SKM-1 treated with dmso at 0.1 percent for 144 hours (cell line): ENCODE results near the gene HIVEP3.

Experiments used
- DNase-seq: peaks from one replicate; lab custom pipeline; 2025; ENCODE audit not compliant: unreplicated experiment; lab: John Stamatoyannopoulos, UW

The HIVEP3 gene

DNA sequence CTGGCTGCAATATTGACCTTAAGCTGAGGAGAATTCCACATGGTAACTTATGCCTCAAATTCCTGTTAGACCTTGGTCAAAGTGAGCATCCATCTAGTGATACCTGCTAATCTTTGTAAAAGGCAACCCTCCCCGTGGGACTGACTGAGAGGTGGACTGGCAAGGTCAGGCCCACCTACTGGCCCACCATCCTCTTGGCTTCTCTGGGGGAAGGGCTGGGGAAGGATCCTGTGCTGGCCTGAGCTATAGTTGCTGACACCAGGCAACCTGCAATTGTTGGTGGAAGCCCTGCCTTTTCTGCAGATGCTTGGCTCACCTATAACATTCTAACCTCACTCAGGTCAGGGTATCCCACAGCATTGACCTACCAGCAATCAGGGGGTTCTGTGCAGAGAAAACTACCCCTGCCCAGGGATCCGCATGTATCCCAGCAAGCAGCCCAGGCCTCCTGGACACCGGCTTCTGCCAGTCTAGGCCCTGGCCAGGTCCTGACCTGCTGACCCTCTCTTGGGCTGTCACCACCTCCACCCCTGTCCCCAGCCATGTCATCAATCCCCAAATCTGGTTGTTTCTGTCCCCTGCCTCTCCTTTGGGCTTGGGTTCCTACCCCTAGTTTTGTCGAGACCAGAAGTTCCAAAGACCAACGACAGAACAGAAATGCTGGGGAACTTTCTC, 326.1 kb downstream of the HIVEP3 start:
- DNase-seq: no peak

DNA sequence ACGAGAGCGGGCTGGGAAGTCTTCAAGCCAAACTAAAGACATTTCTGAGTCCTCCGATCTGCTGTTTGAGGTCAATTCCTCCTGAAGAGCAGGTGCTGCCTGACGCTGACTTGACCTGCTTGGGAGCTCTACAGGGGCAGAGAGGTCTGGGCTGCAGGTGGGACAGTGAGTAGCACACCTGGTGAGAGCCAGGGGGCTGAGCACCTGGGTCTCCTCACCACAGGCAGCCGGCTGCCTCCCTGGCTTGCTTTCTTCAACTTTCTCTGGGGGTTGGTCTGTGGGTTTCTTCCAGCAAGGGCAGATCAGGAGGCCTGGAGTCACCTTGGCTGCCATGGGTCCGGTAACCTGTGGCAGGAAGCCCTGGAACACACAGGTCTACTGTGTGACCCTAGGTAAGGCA, 326.8 kb downstream of the HIVEP3 start:
- DNase-seq: no peak

DNA sequence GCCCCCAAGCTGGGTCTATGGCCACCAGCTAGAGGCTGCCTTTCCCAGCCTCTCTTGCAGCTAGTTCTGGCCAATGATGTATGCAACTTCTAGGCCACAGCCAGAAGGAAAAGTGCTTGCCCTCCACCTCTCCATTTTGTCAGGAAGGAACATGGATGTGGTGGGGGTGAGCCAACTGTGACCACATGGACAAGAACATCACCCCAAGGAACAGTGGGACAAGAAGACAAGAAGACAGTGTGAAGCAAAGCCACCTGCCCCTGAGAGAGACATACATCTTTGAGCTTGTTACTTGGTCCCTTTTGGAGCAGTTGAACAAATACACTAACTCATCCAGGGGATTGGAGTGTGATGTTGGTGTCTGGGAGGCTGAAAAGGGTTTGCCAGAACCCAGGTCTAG, 328.4 kb downstream of the HIVEP3 start:
- DNase-seq: no peak

DNA sequence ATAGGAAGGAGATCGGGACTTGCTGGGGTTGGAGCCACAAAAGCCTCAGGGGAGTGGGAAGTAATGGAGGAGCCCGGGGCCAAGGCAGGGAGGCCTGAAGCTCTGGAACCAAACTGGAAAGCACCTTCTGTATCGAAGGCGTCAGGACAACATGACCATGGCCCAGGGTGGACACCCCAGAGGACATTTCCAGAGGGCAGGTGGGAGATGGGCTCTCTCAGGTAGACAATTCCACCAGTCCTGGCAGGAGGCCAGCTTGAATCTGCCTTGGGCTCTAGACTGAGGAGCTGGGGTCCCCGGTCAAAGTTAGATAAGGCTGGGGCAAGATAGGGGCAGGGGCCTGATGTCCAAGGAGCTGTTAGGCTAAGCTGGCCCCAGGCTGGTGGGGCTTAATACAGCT, 329.3 kb downstream of the HIVEP3 start:
- DNase-seq: no peak

DNA sequence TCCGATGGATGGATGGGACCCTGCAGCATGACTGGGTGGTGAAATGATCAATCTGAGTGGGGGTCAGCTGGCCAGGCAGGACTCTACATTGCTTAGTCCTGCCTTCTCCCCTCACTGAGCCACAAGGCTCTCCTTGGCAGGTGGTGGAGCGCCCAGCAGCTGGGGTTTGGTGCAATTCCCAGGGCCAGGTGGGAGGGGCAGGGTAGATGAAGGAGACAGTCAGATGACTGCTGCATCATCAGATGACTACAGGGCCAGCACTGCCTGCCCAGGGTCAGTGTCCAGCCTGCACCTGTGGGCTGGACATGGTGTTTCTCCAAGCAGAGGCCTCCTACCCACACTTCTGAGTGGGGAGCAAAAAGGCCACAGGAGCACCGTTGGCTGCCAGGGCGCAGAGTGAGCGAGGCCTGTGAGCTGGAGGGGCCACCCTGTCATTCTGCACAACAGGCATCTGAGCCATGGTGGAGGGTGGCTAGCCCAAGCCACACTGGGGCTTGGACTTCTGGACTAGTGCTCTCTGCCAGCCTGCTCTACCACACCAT, 330.3 kb downstream of the HIVEP3 start:
- no peak for DNase-seq

DNA sequence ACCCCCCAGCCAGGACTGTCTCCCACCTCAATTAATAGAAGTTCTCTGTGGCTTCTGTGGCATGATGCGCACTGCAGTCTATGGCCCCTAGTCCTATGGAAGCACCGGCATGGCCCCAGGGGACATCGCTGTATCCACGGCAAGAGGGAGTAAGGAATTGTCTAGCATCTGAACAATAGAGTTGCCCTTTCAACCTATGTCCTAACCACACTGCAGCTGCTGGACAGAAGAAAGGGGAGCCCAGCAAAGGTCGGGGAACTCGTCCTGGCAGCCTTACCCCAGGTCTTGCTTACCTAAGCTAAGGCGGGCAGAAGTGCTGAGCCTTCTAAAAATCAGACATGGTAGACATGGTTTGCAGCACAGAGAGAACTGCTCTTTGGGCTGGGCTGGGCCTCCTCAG, 330.9 kb downstream of the HIVEP3 start:
- no peak for DNase-seq

DNA sequence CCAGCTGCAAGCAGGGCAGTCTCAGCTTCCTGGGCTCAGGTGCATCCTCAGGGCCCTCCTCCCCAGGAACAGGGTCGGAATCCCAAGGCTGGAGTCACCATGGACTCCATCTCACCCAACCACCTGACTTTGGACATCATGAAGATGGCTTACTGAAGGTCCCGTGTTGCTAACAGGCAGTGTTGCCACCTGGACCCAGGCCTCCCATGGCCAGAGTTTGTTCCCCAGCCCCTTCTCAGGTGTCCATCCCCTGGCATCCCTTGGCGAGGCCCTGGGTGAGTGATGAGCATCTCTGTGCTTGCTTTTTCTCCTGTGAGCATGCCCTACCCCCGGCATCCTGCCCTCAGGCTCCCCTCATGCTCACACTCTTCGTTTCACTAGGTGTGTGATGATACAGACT, 332.5 kb downstream of the HIVEP3 start:
- no peak for DNase-seq

DNA sequence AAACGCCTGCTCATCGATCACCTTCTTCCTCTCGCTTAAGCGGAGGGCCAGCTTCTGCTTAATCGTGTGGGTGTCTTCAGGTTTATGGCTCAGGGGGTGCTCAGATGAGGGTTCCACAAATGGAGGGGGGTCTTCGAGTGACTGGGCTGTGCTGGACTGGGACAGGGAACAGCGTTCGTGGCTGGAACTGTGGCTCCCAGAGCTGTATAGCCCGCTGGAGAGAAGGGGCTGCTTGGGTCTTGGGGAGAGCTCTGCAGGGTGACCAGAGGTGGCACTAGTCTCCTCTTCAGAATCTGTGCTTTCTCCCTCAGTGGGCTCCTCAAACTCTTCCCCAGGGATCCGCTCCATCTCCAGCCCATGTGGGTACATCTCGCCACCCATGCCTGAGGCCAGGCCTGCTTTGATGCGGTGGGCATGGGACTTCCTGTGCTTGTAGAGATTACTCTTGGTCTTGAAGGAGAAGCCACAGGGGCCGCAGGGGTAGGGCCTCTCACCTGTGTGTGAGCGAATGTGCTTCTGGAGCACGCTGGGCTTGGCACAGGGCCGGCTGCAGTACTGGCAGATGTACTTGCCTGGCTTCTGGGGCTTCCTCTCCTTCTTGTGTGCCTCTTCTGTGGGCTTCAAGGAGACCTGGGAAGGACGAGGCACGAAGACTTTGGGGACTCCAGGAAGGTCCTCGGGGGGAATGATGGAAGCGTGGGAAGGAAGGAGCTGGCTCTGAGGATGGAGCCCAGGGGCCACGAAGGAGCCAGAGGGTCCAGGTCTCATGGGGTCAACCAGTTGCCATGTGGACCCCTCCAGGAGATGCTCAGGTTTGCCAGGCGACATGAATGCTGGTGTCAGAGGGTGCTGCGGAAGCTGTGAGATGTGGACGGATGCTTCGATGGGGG, 334.8 kb downstream of the HIVEP3 start:
- DNase-seq: no peak

DNA sequence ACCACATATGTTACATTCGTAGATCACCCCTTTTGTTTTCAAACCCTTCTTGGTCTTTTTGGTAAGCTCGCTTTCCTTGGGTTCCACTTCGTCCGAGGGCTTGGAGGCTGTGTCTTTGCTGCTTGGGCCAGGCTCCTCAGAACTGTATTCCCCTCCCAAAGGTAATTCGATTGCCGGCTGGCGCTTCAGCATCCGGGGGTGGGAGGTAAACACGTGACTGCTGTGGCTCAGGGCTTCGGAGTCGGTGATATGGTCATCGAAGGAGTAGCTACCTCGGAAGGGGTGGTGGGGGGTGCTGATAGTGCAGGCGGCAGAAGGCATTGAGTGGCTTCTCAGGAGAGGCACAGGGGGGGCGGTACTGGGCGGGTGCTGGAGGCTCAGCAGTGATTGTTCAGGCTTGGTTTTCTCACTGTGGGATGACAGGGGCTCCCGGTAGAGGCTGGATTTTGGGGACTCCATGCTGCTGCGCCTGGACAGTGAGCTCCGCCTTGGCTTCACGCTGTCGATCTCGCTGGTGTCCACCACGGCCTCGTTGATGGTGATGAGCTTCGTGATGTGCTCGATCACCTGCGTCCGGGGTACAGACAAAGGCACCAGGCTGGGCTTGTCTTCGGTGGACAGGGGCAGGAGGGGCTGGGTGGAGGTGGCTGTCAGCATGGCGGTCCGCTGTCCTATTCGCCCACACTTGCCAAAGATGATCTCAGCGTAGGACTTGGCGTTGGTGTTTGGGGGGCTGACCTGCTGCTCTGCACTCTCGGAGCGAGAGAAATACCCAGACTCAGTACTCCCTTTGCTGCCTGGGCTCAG, 335.7 kb downstream of the HIVEP3 start:
- no peak for DNase-seq

DNA sequence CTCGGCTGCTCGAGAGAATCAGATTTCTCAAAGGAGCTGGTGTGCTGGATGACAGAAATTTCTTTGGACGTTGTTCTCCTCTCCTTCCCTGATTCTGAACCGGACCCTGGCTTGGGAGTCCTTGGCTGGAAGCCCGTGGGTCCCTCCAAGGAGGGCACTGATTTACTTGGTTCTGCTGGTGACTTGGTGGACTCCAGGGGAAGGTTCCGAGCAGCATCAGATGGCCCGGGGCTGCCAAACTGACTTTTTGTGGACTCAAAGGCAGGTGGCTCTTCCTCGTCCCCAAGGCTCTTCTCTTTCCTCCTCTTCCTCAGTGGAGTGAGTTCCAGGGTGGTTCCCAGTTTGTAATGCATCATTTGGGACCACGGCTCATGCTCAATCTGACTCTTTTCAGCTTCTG, 336.4 kb downstream of the HIVEP3 start:
- DNase-seq: no peak

DNA sequence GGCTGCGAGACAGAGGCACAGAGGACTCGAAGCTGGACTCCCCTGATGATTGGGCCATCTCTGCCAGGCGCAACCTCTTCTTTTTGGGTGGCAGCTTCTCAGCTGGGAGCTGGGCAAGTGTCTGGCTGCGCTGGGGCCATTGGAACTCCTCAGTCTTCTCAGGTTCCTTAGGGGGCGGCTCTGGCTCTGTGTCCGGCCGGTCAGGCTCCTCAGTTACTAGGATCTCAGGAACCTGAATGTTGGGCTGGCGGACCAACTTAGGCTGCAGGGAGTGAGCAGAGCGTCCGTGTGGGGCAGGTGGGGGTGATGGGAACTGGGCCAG, 336.8 kb downstream of the HIVEP3 start:
- DNase-seq: no peak

DNA sequence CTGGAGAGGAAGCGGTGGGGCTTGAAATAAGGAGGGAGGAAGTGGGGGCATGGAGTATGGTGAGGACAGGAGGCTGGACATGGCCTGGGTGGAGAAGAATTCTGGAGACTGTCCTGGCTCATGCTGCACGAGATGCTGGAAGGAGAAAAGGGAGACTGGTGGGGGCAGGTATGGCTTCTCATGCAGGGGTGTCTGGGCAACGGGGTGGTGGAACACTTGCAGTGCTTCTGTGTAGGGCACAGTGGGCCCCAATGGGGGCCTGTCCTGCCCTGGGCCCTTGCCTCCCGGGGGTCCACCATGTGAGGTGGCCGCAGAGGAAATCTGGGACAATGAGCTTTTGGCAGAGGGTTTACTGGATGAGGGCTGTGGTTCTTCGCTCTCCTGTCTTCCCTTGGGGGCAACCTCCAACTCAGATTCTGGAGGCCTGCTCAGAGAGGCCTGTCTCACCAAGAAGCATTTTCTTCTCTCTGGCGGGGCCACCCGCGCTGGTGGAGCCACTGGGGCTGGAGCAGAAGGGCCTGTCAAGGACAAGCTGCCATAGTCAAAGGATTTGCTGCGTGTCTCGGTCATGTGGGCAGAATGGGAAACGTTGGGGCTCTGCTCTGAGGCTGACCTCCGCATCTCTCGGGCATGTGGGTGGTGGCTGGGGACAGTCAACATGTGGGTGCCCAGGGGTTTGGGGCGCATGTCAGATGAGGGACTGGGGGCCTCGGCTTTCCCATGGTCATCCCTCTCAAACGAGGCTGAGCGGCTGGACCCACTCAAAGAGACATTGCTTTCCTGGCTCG, 337.3 kb downstream of the HIVEP3 start:
- DNase-seq: no peak

DNA sequence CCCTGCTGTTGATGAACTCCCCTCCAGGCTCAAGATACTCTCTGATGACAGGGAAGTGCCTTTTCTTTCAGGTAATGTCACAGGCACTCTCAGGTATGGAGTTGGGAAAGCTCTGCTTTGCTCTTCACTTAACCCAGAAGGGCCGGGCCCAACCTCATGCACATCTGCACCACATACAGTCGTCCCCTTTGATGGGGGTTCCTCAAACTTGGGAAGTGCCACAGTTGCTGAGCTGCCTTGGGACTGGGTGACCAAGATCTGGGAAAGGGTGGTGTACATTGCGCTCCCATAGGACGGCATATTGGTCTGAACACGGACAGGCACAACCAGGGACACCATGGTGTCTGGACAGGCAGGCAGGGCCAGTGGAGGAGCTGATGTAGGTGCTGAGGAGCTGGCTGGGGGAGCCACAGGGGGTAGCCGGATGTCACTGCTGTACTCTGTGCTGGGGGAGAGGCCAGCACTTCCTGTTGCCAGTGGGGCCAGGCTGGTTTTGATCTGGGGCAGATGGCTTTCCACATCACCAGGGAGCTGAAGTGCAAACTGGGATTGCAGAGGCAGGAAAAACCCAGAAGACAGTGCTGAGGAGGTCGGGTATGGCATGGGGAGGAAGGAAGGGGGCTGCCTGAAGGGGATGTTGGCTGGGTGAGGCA, 338.1 kb downstream of the HIVEP3 start:
- no peak for DNase-seq

DNA sequence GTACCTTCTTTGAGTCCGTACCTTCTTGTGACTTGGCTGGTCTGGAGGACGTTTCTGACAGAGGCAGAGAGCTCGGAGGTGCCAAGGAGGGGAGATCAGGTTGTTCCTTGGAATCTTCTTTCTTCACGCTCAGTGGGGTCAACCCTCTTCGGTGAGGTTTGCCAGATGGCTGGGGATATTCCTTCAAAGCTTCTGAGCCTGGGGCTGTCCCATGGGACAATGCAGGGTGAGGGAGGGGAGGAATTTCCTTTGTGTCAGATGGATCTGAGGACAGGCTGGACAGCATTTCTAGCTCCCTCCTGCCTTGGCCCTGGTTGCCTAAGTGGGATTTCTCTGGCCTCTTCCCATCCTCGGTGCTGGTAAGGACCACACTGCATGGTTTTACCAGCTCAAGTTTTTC, 338.7 kb downstream of the HIVEP3 start:
- DNase-seq: no peak

DNA sequence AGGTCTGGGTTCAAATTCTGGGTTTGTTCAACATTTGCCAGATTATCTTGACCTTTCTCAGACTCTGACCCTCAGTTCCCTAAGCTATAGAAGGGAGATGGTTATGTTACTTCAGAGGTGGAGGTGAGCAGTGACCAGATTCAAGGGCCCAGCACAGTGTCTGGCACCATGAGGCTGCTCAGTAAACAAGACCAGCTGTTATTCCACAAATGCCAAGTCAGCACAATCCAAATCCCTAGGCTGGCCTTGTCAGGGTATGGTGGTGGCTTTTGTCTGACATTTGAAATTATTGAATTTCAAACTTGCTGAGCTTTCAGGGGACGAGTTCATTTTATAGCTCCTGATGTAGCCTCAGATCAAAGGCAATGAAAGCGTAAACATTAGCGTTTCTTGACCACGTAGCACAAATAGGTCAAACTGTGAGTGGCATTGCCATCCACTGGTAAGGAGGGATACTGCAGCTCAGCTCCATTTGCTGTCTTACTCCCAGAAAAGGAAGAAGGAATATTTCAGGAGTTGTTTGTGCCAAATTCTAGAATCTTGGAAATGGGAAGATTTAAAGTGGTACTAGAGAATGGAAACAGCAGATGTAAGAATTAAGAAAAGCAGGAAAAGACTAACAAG, 339.9 kb downstream of the HIVEP3 start:
- no peak for DNase-seq

DNA sequence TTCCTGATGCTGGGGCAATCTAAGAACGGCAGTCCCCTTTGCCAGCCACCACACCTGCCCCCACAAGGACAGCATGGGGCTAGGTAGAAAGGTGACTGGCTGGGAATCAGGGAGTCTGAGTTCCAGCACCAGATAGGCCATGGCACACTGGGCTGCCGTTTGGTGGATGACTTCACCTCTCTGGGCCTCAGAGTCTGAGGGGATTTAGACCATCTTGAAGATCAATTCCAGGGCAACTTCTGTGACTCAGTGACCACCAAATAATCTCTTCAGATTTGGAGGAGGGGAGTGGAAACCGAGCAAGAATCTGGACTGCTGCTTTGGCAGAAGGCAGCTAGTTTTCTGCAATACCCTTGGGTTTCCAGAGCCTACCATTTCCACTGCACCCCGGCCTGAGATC, 342.1 kb downstream of the HIVEP3 start:
- no peak for DNase-seq

DNA sequence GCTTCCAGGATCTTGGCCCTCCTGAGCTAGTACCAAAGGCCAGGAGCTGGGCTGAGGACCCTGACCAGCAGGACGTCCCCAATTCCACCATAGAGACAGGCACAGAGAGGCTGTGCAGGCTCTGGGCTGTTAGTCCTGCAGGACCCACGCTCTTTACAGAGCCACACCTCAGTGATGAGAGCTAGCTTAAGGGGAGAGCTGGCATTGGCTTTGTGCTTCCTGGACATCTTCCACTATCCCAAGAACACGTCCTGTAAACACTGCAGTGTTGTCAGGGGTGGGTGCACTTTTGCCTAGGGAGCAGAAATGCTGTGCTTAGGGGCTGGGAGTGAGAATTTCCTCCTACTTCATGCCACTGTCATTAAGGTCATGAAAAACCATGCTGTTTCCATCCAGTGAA, 342.5 kb downstream of the HIVEP3 start:
- no peak for DNase-seq

DNA sequence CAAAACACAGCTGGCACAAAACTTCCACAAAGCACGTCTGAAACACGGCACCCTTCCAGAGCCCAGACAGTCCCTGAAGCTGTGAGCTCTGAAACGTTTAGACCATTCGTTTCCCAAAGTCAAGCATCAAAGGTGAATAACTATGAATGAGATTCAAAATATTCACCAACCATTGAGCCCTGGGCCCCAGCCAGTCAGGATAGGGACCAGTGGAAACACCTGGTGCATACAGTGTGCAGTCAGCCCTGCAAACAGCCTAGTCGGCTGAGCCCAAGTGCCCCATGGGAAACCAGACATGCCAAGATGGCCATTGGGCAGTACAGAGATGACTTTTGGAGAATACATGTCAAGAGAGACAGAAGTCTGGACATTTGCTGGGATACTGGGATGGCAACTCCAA, 343.9 kb downstream of the HIVEP3 start:
- DNase-seq: no peak

DNA sequence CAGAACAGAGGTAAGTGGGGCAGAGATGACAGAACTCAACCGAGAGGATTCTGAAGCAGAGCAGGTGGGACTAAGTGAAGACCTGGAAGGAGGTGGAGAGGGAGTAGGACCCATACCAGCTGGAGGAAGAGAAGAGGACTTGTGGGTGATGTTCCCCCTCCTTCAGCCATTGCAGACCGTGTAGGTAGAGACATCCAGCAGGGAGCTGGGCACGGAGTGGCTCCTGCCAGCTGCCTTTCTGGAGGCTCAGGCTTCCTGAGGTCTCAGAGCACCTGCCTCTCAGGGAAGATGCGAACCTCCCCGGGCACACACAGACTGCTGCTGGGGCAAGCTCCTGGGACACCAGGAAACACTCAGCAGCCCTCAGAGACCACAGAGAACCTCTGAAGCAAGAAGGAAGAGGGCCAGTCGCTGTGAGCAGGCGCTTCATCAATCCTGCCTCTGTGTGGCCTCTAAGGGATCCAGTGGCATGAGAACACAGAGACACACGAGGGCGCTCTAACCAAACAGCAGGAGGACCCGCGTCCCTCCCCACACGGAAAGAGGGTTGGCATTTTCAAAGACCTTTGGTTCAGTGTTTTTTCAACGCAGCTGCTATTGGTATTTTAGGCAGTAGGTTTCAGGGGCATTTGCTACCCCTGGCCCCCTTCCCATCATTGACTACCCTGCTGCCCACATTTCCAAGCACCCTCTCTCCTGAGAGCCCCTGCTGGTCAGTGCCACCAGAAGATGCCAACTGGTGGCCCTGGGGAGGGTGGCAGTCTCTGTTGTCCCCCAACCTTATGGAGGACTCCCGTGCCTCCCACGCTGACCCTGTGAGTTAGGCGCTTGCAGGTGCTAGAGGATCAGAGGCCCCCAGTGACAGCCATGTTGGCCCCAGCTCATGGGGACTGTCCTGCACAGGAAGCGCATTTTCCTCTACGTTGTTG, 344.7 kb downstream of the HIVEP3 start:
- peak; percentile 88 for DNase-seq
